Trophoblast cell (in vitro differentiated cells and primary cell): Measurements from ENCODE around the gene ABHD16B.

ENCODE experiments used
- DNase-seq, 2 donors: peaks; one replicate each; pipeline ENCODE4 v3.0.0-alpha.2; 2016
- H2AFZ ChIP-seq: 2 replicates; pipeline ENCODE4 v1.6.1; 2013; ENCODE audit warnings: low read length, moderate library complexity, mild to moderate bottlenecking; ENCODE audit not compliant: insufficient read depth, poor library complexity
- H2AK5ac ChIP-seq: 2 replicates; pipeline ENCODE4 v1.6.1; 2013; ENCODE audit warnings: mild to moderate bottlenecking, low read length
- H2BK120ac ChIP-seq: 2 replicates; pipeline ENCODE4 v1.6.1; 2013; ENCODE audit warnings: low read length, mild to moderate bottlenecking, moderate library complexity; ENCODE audit not compliant: insufficient read depth, poor library complexity
- H2BK12ac ChIP-seq: 2 replicates; pipeline ENCODE4 v1.6.1; 2013; ENCODE audit warnings: mild to moderate bottlenecking, low read length, moderate library complexity
- H2BK5ac ChIP-seq: 2 replicates; pipeline ENCODE4 v1.6.1; 2013; ENCODE audit warnings: low read length, low read depth, moderate library complexity, mild to moderate bottlenecking; ENCODE audit not compliant: poor library complexity
- H3K14ac ChIP-seq: 2 replicates; pipeline ENCODE4 v1.6.1; 2013; ENCODE audit warnings: mild to moderate bottlenecking, low read length
- H3K18ac ChIP-seq: 2 replicates; pipeline ENCODE4 v1.6.1; 2013; ENCODE audit warnings: mild to moderate bottlenecking, low read length
- H3K23ac ChIP-seq: 2 replicates; pipeline ENCODE4 v1.6.1; 2013; ENCODE audit warnings: low read length
- H3K27ac ChIP-seq: 2 replicates; pipeline ENCODE4 v1.5.1; 2013; ENCODE audit warnings: low read depth, mild to moderate bottlenecking, inconsistent platforms, low read length, moderate library complexity
- H3K27me3 ChIP-seq: 2 replicates; pipeline ENCODE4 v1.6.1; 2013; ENCODE audit warnings: inconsistent platforms, mild to moderate bottlenecking, low read length, moderate library complexity; ENCODE audit not compliant: insufficient read depth
- H3K36me3 ChIP-seq, 2 experiments: 1 replicate in 1 of 2; 2 replicates in 1 of 2; pipeline ENCODE4 v1.6.1; 2013; ENCODE audit warnings: low read length in 2 of 2, mild to moderate bottlenecking in 2 of 2, moderate library complexity in 1 of 2; ENCODE audit not compliant: insufficient read depth in 2 of 2, control insufficient read depth in 1 of 2
- H3K4ac ChIP-seq: 2 replicates; pipeline ENCODE4 v1.6.1; 2013; ENCODE audit warnings: low read depth, mild to moderate bottlenecking, low read length, moderate library complexity
- H3K4me1 ChIP-seq, 2 experiments: 1 replicate in 1 of 2; 2 replicates in 1 of 2; pipeline ENCODE4 v1.6.1; 2013; ENCODE audit warnings: low read length in 2 of 2, mild to moderate bottlenecking in 2 of 2, moderate library complexity in 1 of 2; ENCODE audit not compliant: insufficient read depth in 2 of 2, control insufficient read depth in 1 of 2
- H3K4me2 ChIP-seq: 2 replicates; pipeline ENCODE4 v1.6.1; 2013; ENCODE audit warnings: inconsistent platforms, mild to moderate bottlenecking, low read length, moderate library complexity
- H3K4me3 ChIP-seq: 2 replicates; pipeline ENCODE4 v1.5.1; 2013; ENCODE audit warnings: mild to moderate bottlenecking, low read depth, low read length, inconsistent platforms
- H3K79me1 ChIP-seq: one replicate; pipeline ENCODE4 v1.6.1; 2013; ENCODE audit warnings: low read length
- H3K79me2 ChIP-seq: 2 replicates; pipeline ENCODE4 v1.6.1; 2013; ENCODE audit warnings: low read length, mild to moderate bottlenecking; ENCODE audit not compliant: control insufficient read depth, insufficient read depth, poor library complexity
- H3K9ac ChIP-seq: 2 replicates; pipeline ENCODE4 v1.6.1; 2013; ENCODE audit warnings: mild to moderate bottlenecking, low read length
- H3K9me3 ChIP-seq: 2 replicates; pipeline ENCODE4 v1.6.1; 2013; ENCODE audit warnings: low read depth, mild to moderate bottlenecking, control low read depth, inconsistent platforms, low read length; ENCODE audit not compliant: insufficient read depth
- H4K12ac ChIP-seq: 2 replicates; pipeline ENCODE4 v1.6.1; 2013; ENCODE audit warnings: low read depth, mild to moderate bottlenecking, low read length, moderate library complexity
- H4K8ac ChIP-seq: 2 replicates; pipeline ENCODE4 v1.6.1; 2013; ENCODE audit warnings: low read depth, mild to moderate bottlenecking, low read length, moderate library complexity
- H4K91ac ChIP-seq: one replicate; pipeline ENCODE4 v1.6.1; 2013; ENCODE audit warnings: low read depth, mild to moderate bottlenecking, low read length, moderate library complexity
- WGBS: extraction: QIAGEN DNeasy Blood & Tissue Kit; methylation state at CpG from one replicate; pipeline ENCODE4 v1.1.7; 2013; ENCODE audit warnings: missing lambda C conversion rate; ENCODE audit not compliant: insufficient read length, insufficient coverage; ENCODE audit errors: extremely low coverage; 5-methylcytosine and 5-hydroxymethylcytosine counted together

Gene ABHD16B

DNA sequence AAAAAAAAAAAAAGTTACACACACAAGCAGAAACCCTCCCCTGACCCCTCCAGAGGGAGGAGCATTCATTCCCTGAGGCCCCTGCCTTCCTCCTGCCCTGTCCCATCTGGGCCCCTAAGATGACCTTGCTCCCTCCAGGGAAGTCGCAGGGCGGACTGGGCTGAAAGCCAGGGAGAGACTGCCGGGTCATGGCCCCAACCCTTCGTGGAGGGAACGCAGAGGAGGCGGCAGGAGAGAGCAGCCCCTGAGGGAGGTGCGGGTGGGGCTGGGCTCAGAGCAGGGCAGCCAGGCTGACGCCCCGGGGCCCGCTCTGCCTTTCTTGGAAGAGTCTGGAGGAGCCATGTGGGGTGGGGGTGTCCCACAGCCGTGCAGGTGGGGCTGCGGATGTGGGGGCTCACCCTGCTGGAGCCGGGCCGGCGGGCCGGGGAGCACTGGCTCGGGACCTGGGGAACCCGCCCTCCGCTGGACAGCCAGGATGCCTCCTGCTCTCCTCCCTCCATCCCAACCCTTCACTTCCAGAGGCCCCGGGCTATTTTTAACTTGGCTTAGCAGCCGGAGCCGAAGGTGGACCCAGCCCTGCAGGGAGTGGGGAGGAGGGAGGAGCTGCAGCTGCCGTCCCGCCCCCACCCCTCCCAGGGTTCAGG lies 15.0 kb upstream of the ABHD16B start:
- H3K23ac ChIP-seq = no peak overlapping the region
- H3K4me2 ChIP-seq = peak overlapping the region; percentile 69
- WGBS = no CpG with 5 or more reads among the region's 24 CpGs
- H3K4me3 ChIP-seq = no peak overlapping the region
- peak in 1 of 2 donors; percentile 45 for DNase-seq
- peak overlapping the region; percentile 83 for H2BK5ac ChIP-seq
- H3K18ac ChIP-seq = no peak overlapping the region
- H3K4me1 ChIP-seq = peaks cover 24% of the 10 kb centered on the region in 2 experiments
- H3K27ac ChIP-seq = peak overlapping the region; percentile 88
- H4K91ac ChIP-seq = peak overlapping the region; percentile 75
- no peak overlapping the region for H3K9ac ChIP-seq
- no peak overlapping the region for H2AK5ac ChIP-seq
- peak overlapping the region; percentile 39 for H3K14ac ChIP-seq
- H2BK12ac ChIP-seq = peak overlapping the region; percentile 69
- no peaks in the 10 kb centered on the region for H3K27me3 ChIP-seq
- no peaks in the 10 kb centered on the region for H3K79me2 ChIP-seq
- no peaks in the 10 kb centered on the region for H3K9me3 ChIP-seq
- peak overlapping the region; percentile 84 for H2BK120ac ChIP-seq
- no peak overlapping the region for H3K4ac ChIP-seq
- H3K79me1 ChIP-seq = peaks cover 23% of the 10 kb centered on the region
- peak overlapping the region; percentile 56 for H2AFZ ChIP-seq
- H3K36me3 ChIP-seq = no peaks in the 10 kb centered on the region
- peak overlapping the region; percentile 76 for H4K8ac ChIP-seq
- H4K12ac ChIP-seq = peak overlapping the region; percentile 22

DNA sequence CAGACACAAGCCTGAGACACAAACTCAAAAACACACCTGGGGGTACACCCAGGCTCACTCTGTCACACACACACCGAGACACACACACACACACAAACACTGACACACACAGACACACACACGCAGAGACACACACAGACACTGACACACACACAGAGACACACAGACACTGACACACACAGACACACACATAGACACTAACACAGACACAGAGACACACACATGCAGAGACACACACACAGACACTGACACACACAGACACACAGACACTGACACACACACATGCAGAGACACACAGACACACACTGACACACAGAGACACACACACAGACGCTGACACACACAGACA lies 14.4 kb upstream of the ABHD16B start:
- peak overlapping the region; percentile 69 for H3K4me2 ChIP-seq
- H3K79me1 ChIP-seq = peaks cover 23% of the 10 kb centered on the region
- no peak for DNase-seq
- no peak overlapping the region for H3K4ac ChIP-seq
- H2AFZ ChIP-seq = no peak overlapping the region
- H3K79me2 ChIP-seq = no peaks in the 10 kb centered on the region
- no peak overlapping the region for H4K8ac ChIP-seq
- peak overlapping the region; percentile 55 for H3K27ac ChIP-seq
- H2BK5ac ChIP-seq = no peak overlapping the region
- no peak overlapping the region for H4K12ac ChIP-seq
- peaks cover 24% of the 10 kb centered on the region in 2 experiments for H3K4me1 ChIP-seq
- H3K9me3 ChIP-seq = no peaks in the 10 kb centered on the region
- peak overlapping the region; percentile 60 for H2BK12ac ChIP-seq
- no peak overlapping the region for H3K4me3 ChIP-seq
- no peaks in the 10 kb centered on the region for H3K36me3 ChIP-seq
- no CpG with 5 or more reads among the region's 3 CpGs for whole genome bisulfite sequencing
- no peaks in the 10 kb centered on the region for H3K27me3 ChIP-seq
- peak overlapping the region; percentile 69 for H4K91ac ChIP-seq
- H2AK5ac ChIP-seq = peak overlapping the region; percentile 44
- no peak overlapping the region for H3K9ac ChIP-seq
- no peak overlapping the region for H3K23ac ChIP-seq
- peak overlapping the region; percentile 21 for H2BK120ac ChIP-seq
- H3K18ac ChIP-seq = peak overlapping the region; percentile 12
- H3K14ac ChIP-seq = peak overlapping the region; percentile 61

DNA sequence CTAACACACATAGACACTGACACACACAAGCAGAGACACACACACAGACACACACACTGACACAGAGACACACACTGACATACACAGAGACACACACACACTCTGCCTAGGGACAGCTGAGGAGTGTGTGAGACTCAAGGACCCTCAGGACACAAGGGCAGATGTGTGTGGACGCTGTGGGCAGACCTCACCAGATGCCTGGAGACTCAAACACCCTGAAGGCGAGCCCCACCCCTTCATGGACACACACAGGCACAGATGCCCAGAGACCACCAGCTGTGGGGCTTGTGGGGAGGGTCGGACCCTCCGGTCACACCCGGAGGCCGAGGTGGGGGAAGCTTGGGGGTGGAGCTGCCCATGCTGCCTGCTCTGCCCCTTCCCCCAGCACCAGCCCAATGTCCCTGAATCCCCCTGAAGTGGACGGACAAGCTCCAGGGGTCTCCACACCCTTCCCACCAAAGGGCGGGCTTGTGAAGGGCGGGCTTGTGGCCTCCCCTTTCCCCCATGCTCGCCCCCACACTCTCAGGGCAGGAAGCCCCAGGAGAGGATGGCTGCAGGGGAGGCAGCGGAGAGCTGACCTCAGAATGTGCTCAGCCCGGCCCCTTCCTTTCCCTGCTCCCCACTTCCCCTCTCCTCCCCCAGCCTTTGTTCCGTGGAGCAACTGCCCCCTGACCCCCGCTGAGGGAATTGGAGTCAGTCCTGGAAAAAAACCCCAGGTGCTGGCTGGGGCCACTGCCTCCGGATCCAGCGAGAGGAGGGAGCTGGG lies 13.9 kb upstream of the ABHD16B start:
- Histone ChIP-seq H3K79me1 (peaks cover 23% of the 10 kb centered on the region), H3K9me3 (no peaks in the 10 kb centered on the region), H4K12ac (no peak overlapping the region), H3K4me1 (peaks cover 24% of the 10 kb centered on the region in 2 experiments), H3K9ac (no peak overlapping the region), H4K91ac (peak overlapping the region; percentile 69), H3K18ac (peak overlapping the region; percentile 12), H2AFZ (no peak overlapping the region), H3K27ac (peak overlapping the region; percentile 55), H2BK120ac (peak overlapping the region; percentile 21), H2BK12ac (peak overlapping the region; percentile 60), H3K4me2 (no peak overlapping the region), H3K79me2 (no peaks in the 10 kb centered on the region), H3K27me3 (no peaks in the 10 kb centered on the region), H3K23ac (no peak overlapping the region), H3K4me3 (no peak overlapping the region), H3K14ac (peak overlapping the region; percentile 61), H3K36me3 (no peaks in the 10 kb centered on the region), H4K8ac (peak overlapping the region; percentile 3), H3K4ac (no peak overlapping the region), H2AK5ac (peak overlapping the region; percentile 44), H2BK5ac (peak overlapping the region; percentile 13)
- no CpG with 5 or more reads among the region's 16 CpGs for WGBS
- DNase-seq = no peak

DNA sequence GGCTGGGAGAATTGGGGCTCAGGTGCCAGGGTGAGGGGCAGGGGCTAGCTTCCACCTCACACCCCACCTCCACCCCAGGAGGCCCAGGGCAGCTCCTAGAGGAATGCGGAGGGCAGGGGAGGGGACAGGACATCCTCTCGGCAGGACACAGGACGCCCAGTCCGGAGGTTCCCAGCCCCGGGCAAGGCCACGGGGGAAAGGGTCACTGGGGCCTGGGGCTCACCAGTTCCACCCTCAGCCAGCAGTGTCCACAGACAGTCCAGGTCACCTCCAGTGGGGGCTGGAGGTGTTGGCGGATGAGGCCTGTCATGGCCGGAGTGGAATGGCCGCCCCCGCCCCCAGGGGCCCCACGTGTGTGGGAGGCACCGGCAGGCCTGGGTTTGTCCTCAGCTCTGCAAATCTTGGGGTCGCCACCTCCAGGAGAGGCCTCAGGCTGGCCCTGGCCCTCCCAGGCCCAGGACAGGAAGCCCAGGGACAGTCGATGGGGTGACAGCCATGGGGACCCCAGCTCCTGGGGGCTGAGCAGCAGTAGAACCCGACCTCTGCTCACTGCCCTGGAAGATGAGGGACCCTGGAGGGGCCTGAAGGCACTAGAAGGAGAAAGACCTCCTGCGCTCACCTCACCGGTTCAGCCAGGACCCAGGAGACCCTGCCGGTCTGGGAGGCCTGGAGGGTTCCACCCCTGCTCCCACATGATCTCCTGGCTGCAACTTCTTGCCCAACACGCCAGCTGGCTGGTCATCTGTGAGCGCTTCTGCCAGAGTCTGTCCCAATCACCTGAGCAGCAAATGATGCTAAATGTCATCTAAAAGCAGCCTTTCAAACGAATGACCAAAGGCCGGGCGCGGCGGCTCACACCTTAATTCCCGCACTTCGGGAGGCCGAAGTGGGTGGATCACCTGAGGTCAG lies 13.0 kb upstream of the ABHD16B start:
- Histone ChIP-seq H3K9me3 (no peaks in the 10 kb centered on the region), H2BK5ac (peak overlapping the region; percentile 45)
- DNase-seq = no peak

More for the DNA sequence above, 13.0 kb upstream of the ABHD16B start:
- Histone ChIP-seq H3K27me3 (no peaks in the 10 kb centered on the region), H3K4ac (peak overlapping the region; percentile 23), H3K4me2 (no peak overlapping the region), H2AK5ac (peak overlapping the region; percentile 84), H3K27ac (peak overlapping the region; percentile 46), H2AFZ (peak overlapping the region; percentile 63), H3K4me3 (no peak overlapping the region), H3K4me1 (peaks cover 24% of the 10 kb centered on the region in 2 experiments), H4K8ac (peak overlapping the region; percentile 14), H3K36me3 (no peaks in the 10 kb centered on the region), H3K23ac (no peak overlapping the region), H3K79me2 (no peaks in the 10 kb centered on the region), H3K14ac (peak overlapping the region; percentile 60), H3K18ac (peak overlapping the region; percentile 2), H2BK12ac (peak overlapping the region; percentile 60), H2BK120ac (peak overlapping the region; percentile 21), H4K91ac (peak overlapping the region; percentile 69), H3K9ac (no peak overlapping the region), H4K12ac (peak overlapping the region; percentile 19), H3K79me1 (peaks cover 23% of the 10 kb centered on the region)
- no CpG with 5 or more reads among the region's 28 CpGs for WGBS
